Fibroblast of villous mesenchyme (primary cell): Measurements from ENCODE around the gene ERP27. TPM values are rescaled to one million over a fixed set of nuclear protein-coding genes. Genes with fewer than 3 reads are reported as not detected.

Experiments
- DNase-seq: peaks from one replicate; pipeline ENCODE4 v3.0.0-alpha.2; 2010; ENCODE audit warnings: low read depth
- H3K4me3 ChIP-seq: 2 replicates; pipeline ENCODE4 v1.5.1; 2011; ENCODE audit warnings: low read depth, mild to moderate bottlenecking, low read length
- total RNA-seq: library from RNA; depleted of rRNA; stranded (reverse); fragments of >200 nt; gene quantifications from 2 replicates; pipeline ENCODE4 v1.2.3, GENCODE V29; 2012
- TF ChIP-seq, protein P1 (sequence below): IDR thresholded peaks from 2 replicates; pipeline ENCODE4 v1.5.1; 2012; ENCODE audit warnings: low read depth, mild to moderate bottlenecking, low read length; ENCODE audit not compliant: insufficient read depth

The ERP27 gene
- total RNA-seq, 1 donor: not detected

DNA sequence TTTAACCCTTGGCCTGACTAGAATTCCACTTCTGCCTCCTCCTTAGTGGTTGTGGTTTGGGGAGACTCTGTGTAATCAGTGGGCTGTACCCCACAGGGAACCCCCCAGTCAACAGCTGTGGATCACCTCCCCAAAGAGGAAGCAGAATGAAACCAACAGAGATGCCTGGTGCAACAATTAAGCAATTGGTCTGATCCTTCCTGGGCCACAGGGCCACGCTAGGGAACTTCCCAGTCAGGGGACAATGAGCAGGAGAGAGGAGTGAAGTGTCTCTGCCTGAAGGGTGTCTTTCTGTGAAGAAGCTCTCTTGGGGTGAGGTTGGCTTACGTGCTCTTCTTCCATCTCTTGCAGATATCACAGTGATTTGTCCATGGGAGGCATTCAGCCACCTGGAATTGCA is 42.7 kb upstream of the ERP27 start:
- TF ChIP-seq, protein P1, sequence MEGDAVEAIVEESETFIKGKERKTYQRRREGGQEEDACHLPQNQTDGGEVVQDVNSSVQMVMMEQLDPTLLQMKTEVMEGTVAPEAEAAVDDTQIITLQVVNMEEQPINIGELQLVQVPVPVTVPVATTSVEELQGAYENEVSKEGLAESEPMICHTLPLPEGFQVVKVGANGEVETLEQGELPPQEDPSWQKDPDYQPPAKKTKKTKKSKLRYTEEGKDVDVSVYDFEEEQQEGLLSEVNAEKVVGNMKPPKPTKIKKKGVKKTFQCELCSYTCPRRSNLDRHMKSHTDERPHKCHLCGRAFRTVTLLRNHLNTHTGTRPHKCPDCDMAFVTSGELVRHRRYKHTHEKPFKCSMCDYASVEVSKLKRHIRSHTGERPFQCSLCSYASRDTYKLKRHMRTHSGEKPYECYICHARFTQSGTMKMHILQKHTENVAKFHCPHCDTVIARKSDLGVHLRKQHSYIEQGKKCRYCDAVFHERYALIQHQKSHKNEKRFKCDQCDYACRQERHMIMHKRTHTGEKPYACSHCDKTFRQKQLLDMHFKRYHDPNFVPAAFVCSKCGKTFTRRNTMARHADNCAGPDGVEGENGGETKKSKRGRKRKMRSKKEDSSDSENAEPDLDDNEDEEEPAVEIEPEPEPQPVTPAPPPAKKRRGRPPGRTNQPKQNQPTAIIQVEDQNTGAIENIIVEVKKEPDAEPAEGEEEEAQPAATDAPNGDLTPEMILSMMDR: no peak
- DNase-seq: no peak
- H3K4me3 ChIP-seq: no peak overlapping the region

DNA sequence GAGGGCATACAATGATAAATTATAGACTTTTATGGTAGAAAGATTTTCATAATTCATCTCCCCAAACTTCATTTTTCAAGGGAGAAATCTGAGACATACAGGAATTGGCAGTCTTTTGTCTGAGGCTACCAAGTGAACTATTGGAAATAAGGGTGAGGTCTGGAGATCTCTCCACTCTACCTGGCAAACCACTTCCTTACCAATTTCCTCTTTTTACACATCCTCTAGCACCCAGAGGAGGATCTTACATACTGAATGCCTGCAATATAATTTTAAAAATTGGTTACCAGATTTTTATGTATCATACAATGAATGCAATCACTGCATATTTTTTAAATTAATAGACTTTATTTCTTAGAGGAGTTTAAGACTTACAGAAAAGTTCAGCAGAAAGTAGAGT is 41.1 kb upstream of the ERP27 start:
- TF ChIP-seq, protein P1: no peak
- no peak for DNase-seq
- no peak overlapping the region for H3K4me3 ChIP-seq

DNA sequence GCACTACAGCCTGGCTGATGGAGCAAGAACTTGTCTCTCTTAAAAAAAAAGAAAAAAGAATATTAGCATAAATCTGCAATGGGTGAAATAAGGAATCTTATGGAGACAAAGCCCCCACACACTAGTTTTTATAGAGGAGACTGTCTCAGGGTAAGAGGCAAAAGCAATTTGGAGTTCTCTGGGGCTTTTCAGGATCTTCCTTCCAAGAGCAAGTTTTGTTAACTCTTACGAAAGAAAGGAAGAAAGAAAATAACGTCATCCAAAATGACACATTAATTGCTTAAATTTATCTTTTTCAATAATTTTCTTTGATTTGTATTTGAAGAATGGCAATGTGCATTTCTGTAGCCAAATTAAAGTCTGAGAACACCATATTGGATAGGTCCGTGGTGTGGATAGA is 38.3 kb upstream of the ERP27 start:
- TF ChIP-seq, protein P1: no peak
- no peak overlapping the region for H3K4me3 ChIP-seq
- no peak for DNase-seq

DNA sequence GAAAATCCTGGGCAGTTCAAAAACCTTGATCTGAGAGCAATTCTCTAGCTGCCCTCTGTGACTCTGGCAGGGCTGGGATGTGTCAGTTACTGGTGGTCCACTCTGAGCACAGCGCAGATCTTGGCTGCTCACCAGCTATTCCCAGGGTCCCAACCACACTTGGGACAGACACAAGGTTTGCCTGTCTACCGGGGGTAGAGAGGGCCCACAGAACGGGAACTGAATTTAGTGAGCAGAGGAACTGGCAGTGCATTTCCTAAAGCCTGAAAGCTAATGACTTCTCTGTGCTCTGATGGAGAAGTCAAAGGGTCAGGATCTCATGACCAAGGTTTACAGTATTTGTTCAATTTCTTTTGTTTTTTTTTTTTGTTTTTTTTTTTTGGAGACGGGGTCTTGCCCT is 37.1 kb upstream of the ERP27 start:
- no peak overlapping the region for H3K4me3 ChIP-seq
- no peak for DNase-seq
- TF ChIP-seq, protein P1: no peak

DNA sequence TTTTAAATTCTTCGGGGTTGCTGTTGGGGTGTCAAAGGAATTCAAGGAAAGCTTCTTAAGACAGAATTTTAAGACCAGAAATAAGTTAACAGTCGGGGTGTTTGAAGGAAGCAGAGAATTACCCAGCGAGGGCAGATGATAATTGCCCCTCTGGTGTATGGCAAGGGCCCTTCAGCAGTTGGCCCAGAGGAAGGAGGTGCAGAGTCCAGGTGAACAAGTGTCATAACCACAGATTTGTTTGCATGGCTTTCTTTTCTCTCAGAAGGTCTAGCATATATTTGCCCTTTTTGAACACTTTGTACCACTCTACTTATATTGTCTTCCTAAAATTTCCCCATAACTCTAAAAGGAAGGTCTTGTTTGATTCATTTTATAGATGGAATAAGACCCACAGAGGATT is 36.3 kb upstream of the ERP27 start:
- no peak overlapping the region for H3K4me3 ChIP-seq
- no peak for DNase-seq
- TF ChIP-seq, protein P1: no peak

DNA sequence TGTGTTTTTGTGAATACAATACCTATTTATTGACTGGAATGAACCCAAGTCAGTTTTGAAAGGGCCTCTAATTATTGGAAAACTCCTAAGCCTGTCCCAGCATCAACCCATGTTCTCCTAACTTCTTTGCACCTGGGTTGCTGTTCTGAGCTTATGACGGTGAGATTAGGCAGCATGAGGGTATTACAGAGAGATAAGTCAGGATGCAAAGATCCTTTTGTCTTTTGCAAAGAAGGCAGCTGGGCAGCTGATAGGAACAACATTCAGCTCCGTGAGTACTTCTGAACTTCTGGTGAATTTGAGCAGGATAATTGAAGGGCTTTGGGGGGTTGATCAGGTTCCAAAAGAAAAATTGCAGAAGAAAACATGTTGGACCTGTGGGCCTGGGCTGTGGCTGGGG is 34.5 kb upstream of the ERP27 start, which contains the start of gene PDE6H:
PDE6H (plus strand) TSS at position 227 of the 400 bp plus-strand sequence. CDS start 4,971 bp downstream, outside the sequence.
- no peak for DNase-seq
- no peak within 1 kb of the TSS for H3K4me3 ChIP-seq
- TF ChIP-seq, protein P1: no peak

DNA sequence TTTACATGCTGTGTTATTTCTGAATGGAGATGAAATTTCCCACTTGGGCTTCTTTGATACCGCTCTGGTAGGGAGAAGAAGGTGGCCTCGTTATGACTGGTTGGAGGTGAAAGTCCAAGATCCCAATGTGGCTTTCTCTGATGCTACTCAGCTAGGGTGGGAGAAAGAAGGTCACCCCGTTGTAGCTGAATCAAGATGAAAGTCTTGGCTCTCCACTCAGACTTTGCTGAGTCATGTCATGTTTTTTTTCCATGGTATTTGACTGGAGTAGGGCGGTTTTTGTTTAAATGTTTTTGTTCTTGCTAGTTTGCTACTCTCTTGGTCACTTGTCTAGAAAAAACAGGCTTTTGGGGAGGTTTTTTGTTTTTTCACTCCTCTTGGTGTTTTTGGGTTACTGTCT is 32.1 kb upstream of the ERP27 start:
- TF ChIP-seq, protein P1: no peak
- DNase-seq: peak; percentile 59

More for the DNA sequence above, 32.1 kb upstream of the ERP27 start:
- H3K4me3 ChIP-seq: no peak overlapping the region
